ENCODE measurements around the gene IL17RE.

- TF ChIP-seq CTCF (IDR thresholded peaks at IDR 0.05 in 8 of 11, conservative IDR thresholded peaks at IDR 0.05 in 3 of 11) (no peak), POLR2A (IDR thresholded peaks at IDR 0.05) (no peak)
Measured at GRCh38 chr3:9949115-9949514, 46.5 kb downstream of the IL17RE start.
